CD1c-positive myeloid dendritic cell (primary cell): ENCODE data around the gene CHCT1.
A peak's percentile ranks its signal among the peaks of the same experiment; 100 is the strongest.

Source experiments
- DNase-seq: peaks from one replicate; pipeline ENCODE4 v3.0.0-alpha.2; 2016; ENCODE audit errors: extremely low spot score

CHCT1 gene

DNA sequence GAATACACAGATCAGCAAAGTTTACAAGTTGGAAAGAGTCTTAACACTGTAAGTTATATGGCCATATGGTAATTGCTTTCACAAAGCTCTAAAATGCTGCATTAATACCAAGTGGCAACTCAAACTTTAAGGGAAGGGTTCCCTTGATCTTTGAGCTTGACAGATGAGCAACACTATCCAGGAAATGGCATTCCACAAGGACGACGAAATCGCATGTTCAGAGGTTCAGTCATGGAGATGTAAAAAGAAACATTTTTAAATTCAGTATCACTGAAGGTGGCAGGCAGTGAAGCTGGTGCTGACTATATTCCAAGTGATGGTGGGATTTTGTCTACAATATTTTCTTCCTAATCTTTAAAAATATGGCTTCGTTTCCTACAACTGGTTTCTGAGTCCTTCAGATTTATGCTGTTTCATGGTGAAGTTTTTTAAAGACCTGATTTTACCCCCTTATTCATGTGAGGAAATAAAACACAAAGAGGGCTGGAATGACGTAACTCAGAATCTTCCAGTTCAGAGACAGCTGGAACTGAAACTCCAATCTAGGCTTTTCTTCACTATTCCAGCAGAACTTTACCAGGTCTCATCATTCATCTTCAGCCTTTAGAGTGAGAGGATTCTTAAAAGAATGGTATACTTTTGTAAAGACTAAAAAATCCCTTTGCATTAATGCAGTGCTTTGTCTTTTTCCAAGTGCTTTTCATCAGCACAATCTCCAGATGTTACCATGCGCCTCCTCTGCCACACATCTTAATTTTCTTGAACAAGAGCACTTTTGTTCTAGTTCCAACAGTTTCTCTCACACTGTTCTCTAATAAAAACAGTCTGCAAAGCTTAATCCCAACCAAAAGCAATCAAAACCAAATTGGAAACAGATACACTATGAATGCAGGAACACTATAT, 20.2 kb downstream of the CHCT1 start:
- DNase-seq: peak; percentile 52

DNA sequence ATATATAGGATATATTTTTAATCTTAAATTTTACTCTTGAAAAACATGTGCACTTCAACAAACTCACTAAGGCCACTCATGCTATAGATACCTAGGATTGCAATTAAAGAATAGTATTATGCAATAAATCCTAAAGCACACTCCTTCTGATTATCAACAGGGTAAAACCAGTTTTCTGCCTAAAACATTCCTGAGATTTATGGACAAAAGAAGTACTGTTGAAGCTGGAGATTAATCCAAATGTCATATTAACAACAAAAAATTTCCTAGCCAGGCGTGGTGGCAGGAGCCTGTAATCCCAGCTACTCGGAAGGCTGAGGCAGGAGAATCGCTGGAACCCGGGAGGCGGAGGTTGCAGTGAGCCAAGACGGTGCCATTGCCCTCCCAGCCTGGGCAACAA, 21.4 kb downstream of the CHCT1 start:
- DNase-seq: no peak

DNA sequence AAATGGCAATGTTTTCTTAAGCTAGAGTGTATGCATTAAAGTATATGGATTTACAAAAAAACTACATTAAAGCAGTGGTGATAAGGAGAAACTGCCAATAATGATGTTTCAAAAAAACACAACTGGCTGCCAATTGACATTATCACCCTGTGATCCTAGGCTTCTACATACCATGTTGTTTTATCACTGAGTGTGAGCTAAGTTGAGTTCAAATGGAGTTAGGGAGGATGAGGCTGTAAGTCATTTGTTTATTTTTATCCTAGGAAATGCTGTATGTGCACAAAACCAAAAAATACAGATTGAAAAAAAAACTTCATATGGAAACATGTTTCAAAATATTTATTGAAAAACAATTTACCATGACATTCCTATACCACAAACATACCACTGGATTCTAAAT, 22.9 kb downstream of the CHCT1 start:
- DNase-seq: no peak

DNA sequence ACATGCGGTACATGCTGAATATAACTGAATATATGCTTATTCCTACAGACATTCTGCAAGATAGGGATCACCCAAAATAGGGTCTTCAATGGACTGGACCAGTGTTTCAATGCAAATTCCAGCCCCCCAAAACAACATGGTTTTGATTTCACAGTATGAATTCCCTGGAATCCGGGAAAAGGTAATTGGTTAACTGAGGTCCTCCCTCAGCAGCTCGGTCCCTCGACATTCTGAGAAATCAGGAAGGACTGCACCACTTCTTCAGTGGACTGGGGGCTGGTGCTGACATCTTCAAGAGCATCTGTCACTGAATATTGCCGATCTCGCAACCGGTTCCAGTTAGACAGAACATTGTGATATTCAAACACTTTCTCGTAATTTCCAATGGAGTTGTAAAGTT, 25.1 kb downstream of the CHCT1 start:
- no peak for DNase-seq

DNA sequence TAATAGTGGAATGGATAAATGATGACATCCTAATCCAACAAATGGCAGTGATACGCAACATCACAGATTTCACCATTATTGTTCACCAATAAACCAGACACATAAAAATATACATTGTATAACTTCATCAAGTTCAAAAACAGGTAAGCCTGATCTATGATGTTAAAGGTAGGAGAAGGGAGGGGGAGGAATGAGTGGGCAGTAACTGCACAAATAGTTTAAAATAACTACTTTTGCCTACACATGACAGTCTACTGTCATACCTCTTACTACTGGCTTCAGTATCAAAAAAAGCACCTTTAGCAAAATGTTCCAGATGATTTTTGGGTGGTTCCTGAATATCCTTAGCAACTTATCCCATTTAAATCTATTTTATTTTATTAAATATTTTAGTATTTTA, 28.8 kb downstream of the CHCT1 start:
- DNase-seq: no peak

DNA sequence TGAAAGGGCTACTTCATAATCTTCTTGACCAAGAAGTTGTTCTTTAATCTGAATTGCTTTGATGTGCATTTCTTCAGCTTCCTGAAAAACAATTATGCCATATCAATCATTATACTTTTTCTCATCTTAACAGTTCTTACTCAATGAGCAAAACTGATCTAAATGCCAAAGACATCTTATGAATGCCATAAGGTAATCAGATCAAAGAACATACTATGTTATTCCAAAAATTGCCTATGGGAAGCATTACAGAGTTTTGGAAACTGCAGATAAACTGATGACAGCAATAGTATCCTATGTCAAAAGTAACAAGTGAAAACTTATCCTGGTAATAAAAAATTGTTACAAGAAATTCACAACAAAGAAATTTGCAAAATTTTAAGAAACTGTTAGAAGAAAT, 29.7 kb downstream of the CHCT1 start:
- no peak for DNase-seq

DNA sequence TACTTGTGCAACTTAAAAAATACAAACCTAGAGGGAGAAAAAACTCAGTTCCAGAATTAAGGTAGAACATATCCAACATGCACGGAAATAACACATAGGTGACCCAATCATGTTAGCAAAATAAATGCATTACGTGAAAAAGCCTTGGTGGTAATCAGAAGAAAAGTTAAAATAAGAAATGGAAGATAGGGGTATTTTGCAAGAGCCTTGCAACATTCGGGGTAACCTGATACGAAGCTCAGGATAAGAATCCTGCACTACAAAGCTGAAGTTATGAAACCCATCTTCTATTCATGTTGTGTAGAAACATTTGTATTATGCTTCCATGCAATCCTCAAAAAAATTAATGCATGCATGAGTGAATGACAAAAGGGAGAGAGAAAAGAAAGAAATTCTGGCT, 33.1 kb downstream of the CHCT1 start:
- DNase-seq: no peak

DNA sequence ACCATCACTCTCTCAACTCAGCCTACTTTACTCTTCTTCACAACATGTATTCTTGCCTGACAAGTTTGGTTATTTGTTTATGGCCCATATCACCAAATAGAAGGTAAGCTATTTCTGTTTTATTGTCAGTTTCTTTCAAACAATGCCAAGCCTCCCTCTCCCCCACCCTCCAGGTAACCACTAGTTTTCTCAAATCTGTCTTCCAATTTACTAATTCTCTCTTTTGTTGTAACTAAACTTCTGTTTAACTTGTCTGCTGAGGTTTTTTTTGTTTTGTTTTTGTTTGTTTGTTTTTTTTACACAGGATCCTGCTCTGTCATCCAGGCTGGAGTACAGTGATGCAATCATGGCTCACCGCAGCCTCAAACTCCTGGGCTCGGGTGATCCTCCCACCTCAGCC, 34.9 kb downstream of the CHCT1 start:
- no peak for DNase-seq

DNA sequence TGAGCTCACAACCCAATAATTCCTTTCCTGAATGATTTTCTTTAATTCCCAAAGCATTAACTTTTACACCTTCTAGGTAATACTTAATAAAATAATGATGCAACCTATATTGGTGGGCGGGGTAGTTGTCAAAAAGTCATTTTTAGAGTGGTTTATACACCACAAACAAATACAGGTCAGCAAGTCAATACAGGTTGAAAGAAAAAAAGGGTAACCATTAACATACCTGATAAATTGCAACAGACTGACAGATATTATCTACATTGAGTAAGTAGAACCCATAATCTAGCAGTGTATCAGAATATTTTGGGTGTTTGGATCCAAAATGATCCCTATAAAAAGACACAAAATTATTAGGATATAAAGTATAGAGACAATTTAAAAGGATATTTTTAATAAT, 39.3 kb downstream of the CHCT1 start:
- no peak for DNase-seq

DNA sequence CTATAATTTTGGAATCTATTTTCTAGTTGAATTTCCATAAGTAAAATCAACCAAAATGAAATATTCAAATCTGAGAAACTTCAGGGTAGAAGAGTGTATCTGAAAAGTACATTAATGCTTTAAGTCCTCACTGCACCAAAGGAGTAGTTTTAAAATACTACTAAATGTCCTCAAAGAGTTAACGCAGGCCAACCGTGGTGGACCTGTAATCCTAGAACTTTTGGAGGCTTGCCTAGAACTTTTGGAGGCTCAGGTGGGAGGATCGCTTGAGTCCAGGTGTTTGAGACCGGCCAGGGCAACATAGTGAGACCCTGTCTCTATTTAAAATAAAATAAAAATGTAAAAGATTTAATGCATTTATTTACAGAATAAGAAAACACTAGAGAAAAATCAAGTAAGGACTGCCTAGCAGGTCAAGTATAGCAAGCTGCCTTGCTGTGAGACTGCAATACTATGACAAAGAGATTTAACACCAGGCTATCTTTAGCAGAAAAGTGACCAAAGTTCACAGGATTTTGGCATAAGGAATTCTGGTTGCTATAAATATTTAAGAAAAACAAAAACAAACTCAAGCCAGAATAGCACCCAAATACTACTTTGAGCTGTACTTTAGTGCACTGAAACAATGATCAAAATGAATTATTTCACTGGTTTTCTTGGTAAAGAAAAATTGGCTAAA, 41.0 kb downstream of the CHCT1 start:
- no peak for DNase-seq

DNA sequence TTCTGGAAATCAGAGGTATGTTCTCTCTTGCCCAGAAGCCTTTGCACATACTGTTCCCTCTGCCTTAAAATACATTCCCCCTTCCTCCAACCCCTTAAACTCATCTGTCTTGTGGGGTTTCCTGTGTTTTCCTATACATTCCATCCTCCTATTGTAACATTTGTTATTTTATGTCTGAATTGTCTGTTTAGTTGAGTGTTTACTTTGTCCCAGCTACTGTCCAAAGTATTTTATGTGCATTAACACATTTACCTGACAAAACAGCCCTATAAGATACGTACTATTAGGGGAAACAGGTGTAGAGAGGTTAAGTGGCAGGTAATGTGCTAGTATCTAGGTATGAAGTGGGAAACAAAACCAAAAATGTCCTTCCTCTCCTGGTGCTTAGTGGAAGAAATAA, 42.1 kb downstream of the CHCT1 start:
- no peak for DNase-seq

DNA sequence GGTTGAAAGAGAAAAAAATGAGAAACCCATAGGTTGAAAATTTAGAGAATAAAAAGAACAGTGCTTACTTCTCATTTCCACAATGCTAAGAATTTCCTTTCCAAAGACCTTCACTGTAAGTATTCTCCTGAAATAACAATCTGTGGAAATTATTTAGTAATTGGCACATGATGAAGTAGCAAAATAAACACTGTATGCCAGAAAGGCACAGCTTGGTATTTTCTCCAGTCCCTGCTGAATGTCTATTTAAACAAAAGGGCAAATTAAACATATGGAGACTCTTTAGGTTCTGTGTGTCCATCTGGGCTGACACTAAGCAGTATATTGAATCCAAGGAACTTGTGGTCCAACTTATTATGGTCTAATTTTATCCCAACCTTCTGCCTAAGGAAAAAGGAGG, 46.1 kb downstream of the CHCT1 start:
- DNase-seq: no peak

DNA sequence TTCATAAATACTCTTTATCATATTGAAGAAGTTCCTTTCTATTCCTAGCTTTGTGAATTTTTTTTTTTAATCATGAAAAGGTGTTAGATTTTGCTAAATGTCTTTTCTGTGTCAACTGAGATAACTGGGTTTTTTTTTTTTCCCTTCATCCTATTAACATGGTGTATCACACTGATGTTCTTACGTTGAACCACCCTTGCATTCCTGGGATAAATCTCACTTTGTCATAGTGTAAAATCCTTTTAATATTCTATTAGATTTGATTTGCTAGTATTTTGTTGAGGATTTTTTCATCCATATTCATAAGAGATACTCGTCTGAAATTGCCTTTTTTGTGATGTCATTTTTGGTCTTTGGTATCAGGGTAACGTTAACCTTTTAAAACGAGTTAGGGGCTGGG, 49.2 kb downstream of the CHCT1 start:
- DNase-seq: no peak

DNA sequence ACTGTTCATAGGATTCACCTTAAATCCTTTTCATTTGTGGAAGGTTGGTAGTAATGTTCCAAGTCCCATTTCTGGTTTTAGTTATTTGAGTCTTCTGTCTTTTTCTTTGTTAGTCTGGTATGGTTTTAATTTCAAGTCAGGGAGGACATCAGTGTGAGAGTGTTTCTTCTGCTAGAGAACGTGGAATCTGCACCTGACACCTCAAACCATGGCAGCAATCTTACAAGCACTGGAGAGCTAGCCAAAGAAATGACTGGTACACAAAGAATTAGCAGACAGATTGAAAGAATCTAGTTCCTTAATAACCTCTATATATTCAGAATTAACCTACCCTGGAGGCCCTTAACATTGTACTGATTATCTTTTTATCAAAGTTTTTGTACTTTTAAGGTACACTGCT, 50.2 kb downstream of the CHCT1 start:
- no peak for DNase-seq

DNA sequence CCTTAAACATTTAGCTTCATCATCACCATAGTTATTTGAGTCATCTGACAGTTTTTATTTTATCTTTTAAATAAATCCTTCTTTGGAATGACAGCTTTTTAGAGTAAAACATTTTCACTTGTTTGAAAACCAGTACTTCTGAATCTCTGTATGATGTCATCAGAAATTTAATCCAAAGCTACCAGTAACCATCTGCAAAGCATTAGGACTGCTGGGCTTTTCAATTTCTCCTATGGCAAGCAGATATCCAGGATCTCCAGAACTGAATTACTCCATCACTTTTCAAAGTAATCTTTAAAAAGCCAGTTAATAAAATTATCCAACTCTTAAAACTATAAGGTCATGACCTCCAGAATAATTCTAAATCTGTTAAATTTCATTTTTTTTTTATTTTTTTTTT, 51.5 kb downstream of the CHCT1 start:
- no peak for DNase-seq
